Globus pallidus (tissue), 1 donor: ENCODE results near the gene ZNFX1.
"Not testable (repeated sequence)": the region's sequence is repeated elsewhere in the genome, so short reads cannot be mapped to it uniquely, and the experiment has no call there.

Source experiments
- DNase-seq: peaks from one replicate; pipeline ENCODE4 v3.0.0-alpha.2; 2015; ENCODE audit warnings: low spot score

Gene ZNFX1

DNA sequence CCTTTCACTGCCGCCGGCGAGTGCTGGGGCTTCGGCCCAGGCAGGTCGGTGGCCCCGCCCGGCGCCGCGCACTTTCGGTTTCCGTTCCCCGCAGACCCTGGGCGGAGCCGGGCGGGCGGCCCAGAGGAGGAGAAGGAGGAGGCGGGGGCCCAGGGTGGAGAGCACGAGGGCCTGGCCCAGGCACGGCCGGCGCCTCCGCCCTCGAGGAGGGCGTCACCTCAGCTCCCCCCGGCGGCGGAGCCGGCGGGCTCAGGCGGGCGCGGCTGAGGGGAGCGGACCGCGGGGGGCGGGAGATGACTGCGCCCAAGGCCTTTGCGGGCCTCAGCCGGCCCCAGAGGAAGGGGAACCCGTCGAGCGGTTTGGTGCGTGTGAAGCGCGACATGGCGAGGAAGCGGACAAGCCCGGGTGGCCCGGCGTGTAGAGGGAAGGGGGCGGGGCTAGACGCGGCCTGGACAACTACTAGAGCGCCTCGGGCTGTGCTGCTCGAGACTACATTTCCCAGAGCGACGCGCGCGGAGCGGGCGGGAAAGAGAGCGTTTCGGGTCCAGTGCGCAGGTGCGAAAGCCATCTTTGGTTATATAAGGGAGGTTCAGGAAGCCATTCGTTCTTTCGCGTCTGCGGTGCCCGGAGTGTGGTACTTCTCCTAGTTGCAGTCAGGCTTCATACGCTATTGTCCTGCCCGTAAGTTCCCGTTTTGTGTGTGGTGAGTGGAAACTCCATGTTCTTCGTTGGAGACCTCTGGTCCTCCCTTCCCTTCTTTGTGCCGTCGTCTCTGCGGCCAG, at the start of gene ZNFX1:
ZNFX1 (minus strand) TSS at position 22 of the 782 bp plus-strand sequence. CDS start 2,218 bp downstream, outside the sequence.
- peak; percentile 99 for DNase-seq

DNA sequence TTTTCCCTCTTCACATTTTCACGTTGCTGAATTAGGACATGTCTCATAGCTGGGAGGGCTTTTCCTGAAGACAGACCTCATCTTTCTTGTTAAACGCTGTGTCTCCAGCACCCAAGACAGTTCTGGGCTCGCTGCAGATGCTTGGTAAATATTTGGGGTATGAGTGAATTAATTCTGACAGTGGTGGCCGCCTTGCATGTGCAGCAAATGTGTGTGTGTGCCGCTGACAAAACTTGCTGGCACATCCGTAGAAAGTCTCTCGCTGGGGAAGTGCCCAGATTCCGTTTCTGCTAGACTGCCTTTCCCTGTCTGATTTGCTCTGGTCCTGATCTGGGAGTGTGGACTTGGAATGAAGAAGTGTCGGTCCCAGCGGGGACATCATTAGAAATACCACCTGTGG, 48.2 kb upstream of the ZNFX1 start:
- DNase-seq = no peak

DNA sequence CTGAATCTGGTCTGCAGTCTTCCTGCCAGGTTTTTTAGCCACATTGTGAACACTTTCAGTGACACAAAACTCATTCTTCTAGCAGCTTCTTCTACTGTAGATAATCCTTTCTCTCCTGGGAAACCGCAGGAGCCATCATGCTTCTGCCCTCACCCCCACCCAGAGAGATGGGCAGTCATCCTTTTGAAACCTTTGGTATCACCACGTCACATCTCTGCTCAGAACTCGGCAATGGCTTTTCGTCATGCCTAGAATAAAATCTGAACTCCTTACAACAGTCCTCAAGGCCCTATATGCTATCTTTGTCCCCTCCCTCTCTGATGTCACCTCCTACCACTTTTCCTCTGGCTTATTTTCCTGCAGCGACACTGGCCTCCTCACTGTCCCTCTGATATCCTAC, 46.4 kb upstream of the ZNFX1 start:
- DNase-seq = no peak

DNA sequence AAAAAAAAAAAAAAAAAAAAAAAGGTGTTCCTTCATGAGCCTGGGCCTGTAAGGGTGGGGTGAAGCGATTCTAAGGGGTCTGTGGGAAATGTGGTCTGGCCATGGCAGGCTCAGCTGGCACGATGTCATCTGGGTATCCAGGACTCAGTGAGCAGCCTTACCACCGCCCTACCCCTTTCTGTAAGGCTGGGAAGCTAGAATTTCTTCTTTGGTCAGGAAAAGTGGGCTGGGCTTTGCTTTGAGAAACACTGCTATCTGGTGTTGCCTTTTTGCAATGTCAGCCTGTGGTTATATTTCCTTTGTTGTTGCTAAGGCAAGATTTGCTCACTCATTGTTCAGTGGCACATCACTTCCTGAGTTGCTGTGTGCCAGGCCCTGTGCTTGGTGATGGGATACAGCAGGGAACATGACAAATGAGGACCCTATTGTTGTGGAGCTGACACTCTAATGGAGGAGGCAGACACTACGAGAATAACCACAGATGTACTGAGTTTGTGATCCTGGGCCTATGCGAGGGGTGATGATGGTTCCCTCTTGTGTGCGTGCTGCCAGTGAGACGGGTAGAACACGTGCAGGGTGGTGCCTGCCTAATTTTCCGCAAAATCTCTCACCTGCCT, 45.9 kb upstream of the ZNFX1 start:
- no peak for DNase-seq

DNA sequence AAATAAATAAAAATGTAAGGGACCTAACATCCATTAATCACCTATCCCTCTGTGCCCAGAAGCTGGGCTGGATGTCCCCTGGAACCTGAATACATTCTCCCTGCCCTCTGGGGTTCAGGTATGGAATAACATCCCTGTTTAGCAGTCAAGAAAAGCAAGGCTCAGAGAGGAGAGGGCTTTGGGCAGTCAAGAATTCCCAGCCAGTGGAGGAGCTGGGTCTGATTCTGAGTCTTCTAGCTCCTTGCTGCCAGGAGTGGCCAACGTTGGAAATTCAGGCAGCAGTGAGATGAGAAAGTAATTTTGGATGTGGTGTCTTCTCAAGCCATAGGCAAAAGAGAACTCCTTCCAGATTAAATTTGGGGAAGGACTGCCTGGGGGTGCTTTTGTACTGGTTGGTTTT, 42.6 kb upstream of the ZNFX1 start:
- no peak for DNase-seq

DNA sequence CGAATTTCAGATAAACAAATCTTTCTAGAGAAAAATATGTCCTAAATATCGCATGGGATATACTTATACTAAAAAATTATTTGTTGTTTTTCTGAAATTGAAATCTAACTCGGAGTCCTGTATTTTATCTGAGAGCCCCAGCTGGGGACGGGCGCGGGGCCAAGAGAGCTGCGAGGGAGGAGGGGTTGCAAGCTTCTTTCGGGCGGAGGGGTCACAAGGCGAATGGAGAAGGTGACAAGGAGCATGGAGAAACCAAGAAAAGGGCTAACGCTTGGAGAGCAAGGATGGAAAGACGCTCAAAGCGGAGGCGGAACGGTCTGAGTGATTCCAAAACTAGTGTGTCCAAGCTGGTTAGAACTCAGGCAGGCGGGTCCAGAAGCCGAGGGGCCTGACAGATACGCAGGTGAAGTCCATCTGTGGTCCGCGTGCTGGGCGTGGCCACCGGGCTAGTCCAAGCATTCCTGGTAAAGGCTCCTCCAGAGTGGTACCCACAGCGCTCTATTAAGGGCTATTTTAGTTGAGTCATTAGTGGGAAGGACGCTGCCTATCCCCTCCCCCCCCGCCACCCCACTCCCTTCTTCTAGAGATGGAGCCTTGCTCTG, 41.5 kb upstream of the ZNFX1 start:
- no peak for DNase-seq

DNA sequence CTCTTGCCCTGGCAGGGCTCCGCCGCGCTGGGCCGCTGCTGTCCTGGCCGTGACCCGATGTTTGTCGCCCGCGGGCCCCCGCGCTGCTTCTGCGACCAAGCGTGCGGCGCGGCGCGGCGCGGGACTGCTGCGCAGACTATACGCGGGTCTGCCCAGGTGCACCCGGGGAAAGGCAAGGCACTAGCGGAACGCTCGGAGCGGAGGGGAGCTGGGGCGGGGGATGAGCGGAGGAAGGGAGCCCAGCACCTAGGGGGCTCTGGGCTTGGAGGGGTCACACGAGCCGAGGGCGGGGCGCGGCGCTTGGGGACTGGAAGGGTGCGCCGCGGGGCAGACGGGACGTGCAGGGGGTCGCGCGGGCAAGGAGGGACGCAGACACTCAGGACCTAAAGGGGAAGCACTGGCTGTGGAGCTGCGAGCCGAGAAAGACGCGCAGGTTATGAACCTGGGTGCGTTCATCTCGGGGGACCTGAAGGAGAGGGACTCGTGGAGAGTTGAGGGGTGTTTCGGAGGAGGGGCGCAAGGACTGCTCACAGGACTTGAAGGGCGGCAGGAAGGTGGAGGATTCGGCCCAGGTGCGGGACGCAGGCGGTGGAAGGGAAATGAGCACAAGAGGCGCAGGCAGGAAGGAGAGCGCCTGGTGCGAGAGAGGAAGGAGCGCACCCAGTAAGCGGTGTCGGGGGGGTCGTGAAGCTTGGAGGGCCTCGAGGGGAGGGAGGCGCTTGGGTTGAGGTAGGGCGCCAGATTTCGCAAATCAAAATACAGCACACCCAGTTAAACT, 40.8 kb upstream of the ZNFX1 start:
- DNase-seq = no peak

DNA sequence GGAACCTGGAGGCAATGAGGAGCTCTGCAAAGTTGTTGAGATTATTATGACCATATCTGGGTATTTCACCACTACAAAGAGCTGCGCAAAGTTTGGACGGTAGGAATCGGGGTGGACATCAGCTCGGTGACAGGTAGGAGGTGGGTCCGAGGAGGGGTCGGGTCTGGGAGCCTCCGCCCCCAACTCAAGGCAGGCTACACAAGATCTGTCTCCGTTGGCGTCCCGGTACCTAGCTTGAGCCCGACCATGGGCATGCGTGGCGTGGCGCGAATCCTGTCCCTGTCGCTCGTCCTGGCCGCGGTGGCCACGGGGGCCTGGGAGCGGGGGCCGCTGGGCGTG, 40.2 kb upstream of the ZNFX1 start:
- DNase-seq = no peak

DNA sequence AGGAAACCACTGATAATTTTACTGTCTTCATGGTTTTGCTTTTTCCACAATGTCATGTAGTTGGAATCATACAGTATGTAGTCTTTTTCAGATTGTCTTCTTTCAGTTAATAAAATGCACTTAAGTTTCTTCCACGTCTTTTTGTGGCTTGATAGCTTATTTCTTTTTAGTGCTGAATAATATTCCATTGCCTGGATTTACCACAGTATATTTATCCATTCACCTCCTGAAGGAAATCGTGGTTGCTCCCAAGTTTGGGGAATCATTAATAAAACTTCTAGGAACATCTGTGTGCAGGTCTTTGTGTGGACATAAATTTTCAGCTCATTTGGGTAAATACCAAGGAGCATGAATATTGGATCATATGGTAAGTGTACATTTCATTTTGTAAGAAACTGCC, 38.8 kb upstream of the ZNFX1 start:
- no peak for DNase-seq

DNA sequence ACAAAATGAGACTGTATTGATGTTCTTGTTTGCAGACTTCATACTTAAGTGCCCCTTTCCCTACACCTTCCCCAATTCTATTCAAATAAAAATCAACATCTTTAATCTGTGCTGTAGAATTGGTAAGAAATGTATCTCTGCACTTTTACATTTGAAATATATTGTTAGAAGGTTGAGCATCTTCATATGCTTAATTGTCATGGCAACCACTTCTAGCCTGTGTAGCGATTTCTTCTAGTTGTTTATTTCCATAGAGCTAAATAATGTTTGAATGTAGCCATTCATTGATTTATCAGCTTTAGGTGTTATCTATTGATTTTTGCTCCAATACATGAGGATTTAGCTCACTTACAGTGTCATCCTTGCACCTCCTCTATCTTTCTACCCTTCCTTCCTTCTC, 37.7 kb upstream of the ZNFX1 start:
- no peak for DNase-seq

DNA sequence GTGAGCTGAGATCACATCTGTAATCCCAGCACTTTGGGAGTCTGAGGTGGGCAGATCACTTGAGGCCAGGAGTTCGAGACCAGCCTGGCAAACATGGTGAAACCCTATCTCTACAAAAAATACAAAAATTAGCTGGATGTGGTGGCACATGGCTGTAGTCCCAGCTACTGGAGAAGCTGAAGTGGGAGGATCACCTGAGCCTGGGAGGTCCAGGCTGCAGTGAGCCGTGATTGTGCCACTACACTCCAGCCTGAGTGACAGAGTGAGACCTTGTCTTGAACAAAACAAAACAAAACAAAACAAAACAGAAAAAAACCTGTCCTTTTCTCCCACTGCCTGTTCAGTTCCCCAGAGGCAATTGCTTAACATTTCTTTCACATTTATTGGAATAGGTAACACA, 36.2 kb upstream of the ZNFX1 start:
- DNase-seq = not testable (repeated sequence)

DNA sequence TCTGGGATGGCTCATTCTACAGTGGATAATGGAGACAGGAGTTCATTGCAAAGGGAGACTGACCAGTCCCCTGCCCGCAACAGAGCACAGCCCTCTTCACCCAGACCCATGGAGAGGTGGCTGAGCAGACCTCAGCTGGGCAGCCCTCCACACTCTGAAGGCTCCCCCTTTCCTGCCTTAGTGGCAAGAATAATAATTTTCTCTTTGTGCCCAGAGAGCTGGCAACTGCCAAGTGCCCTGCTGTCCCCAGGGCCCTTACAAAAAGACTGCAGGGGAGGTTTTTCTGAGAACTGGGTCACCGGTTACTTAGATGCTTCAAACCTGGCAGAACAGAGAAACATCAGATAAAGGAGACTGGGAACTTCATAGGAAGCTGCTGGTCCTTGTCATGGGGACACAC, 35.4 kb upstream of the ZNFX1 start:
- peak; percentile 62 for DNase-seq

DNA sequence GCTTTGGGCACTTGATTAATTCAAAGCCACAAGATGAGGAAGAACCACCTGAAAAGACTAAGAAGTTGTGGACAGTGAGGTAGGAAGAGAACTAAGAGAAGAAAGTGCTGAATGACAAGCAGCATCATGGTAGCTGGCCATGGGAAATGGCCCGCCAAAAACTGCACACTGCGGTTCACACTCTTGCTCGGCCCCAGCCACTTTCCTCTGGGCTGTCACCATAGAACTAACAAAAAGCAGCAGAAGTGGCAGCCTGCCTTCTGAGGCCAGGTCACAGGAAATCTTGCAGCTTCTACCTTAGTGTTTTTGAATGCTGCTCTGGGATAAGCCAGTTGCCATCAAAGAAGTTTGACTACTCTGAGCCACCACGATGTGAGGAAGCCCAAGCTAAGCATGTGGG, 34.8 kb upstream of the ZNFX1 start:
- no peak for DNase-seq

DNA sequence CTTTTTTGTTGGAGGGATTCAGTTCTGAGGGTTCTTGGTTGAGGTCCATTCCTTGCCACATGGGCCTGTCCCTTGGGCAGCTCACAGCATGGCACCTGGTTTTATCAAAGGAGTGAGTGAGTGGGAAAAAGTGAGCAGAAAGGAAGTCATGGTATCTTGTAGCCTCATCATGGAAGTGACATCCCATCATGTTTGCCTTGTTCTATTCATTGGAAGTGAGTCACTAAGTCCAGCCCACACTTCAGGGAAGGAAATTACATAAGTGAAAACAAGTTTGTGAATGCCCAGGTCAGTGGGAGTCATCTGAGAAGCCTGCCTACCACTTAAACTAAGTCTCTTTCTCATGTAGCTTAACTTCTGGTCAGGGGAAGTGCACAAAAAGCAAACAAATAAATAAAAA, 32.8 kb upstream of the ZNFX1 start:
- DNase-seq = no peak

DNA sequence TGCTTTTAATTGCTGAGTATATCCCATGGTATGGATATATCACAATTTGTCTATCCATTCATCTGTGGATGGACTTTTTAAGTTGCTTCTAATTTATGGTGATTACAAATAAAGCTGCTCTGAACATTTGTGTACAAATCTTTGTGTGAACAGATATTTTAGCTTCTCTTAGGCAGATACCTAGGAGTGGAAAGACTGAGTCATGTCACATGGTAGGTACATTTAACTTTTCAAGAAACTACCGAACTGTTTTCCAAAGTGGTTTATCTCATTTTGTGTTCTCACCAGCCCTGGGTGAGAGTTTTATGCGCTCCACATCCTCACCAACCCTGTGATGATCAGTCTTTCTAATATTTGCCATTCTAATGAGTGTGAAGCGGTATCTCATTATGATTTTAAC, 31.0 kb upstream of the ZNFX1 start:
- no peak for DNase-seq

DNA sequence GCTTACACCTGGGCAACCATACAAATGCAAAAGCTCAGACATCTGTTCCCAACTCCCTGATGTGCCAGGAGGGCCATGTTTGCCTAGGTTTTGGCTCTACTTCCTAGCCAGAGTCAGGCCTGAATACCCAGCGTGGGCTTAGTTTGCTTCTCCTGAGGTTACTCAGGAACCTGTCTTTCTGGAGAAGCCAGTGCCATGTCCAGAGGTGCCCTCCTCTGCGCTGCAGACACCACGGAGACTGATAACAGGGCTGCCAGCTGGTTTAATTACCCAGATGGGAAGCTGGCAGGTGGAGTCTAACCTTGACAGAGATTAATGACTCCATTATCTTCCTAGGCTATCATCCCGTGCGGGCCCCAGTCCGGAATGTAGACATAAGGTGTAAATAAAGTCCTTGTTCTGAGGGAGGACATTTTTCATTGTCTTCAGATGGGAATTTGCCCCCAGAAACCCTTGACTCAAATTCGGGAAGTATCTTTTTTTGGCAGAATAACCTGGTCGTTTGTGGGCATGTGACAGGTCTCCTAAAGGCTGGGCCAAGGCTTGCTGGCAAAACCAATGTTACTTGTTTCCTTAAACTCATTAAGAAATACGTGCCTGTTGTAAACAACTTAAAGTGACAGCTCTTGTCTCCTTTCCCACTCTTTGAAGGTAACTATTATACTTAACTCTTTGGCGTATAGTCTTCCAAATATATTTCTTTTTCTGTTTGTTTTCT, 29.2 kb upstream of the ZNFX1 start:
- no peak for DNase-seq

DNA sequence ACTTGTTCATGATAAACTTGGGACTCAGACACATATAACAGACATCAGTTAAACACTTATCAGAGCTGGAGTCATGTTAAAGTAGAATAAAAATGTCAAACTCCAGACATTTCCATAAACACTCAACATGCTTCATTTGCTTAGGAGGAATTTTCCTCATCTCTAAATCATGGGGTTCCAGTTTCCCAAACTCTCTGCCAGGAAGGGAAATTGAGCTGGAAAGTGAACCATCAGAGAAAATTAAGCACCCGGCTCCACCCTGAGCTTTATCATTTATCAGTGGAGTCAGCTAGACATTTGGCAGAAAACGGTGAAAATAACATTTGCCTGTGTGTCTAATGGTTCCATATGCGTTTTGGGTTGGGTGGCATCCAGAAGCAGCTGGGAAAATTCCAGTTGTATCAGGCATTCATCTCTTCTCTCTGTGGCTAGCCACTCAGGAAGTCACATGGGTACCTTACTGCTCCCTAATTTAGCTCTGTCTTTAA, 25.3 kb upstream of the ZNFX1 start:
- no peak for DNase-seq

DNA sequence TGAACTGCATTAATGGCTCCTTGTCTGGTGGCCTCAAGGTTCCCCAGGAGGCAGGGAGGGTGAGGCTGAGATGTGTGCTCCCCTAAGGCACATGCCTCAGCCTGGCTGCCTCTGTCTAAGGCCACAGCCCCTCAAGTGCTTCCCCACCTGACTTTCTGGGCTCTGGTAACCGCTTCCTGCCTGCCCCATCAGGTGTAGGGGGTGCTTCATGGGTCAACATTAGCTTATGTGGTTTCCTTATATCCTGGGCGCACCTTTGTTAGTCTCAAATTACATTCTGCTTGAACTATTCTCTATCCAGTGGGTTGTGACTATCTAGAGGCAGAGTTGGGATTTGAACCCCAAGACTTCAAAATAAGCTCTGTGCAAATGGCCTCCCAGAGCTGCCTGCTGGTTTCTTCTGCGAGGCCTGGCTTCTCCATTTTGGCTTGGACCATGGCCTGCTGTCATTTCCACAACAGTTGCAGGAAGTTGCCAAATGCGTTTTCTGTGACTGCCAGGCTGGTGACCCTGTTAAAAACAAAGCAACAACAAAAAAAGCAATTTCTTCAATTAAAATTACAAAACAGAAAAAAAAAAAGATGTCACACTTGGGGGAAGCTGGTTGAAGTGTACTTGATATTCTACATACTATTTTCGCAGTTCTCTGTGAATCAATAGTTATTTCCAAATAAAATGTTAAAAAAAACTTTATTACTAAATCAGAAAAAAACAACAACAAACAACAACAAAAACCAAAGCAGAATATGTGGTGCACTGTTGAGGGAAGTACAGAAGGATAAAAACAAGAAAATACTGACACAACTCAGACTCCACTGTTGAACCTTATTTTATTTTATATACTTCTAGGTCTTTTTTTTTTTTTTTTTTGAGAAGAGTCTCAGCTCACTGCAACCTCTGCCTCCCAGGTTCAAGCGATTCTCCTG, 20.0 kb upstream of the ZNFX1 start:
- DNase-seq = no peak

DNA sequence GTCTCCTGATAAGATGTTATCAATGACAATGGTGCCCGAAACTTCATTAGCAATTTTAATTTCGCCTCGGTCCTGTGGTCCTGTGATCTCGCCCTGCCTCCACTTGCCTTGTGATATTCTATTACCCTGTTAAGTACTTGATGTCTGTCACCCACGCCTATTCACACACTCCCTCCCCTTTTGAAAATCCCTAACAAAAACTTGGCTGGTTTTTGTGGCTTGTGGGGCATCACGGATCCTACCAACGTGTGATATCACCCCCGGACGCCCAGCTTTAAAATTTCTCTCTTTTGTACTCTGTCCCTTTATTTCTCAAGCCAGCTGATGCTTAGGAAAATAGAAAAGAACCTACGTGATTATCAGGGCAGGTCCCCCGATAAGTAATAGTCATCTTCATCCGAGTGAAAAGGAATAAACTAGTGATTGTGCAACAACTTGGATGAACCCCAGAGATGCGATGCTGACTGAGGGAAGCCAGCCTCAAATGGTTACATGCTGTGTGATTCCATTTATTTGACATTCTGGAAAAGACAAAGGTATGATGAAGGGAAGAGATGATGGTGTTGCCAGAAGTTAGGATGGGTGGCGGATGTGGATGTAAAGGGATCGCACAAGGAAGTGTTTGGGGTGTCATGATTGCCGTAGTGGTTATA, 16.3 kb upstream of the ZNFX1 start:
- not testable (repeated sequence) for DNase-seq

DNA sequence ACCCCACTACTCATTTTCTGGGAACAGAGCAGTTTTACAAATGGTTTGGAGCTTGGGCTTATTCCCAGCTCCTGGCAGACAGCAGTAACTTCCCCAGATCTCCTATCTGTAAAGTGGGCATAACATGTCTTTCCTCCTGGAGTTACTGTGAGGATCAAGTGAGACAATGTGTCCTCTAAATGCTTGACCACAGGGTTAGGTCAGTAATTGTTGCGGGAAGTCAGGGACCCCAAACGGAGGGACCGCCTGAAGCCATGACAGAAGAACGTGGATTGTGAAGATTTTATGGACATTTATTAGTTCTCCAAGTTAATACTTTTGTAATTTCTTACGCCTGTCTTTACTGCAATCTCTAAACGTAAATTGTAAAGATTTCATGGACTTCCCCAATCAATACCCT, 15.3 kb upstream of the ZNFX1 start:
- no peak for DNase-seq
